ENCODE results near the gene TSPAN5. TPM values are rescaled to one million over a fixed set of nuclear protein-coding genes. Genes with fewer than 3 reads are reported as not detected.

The TSPAN5 gene
- total and polyA plus RNA-seq, 2 of the 4 experiments (the other 2 are of a cell fraction), result 64.8 to 79.6 TPM

DNA sequence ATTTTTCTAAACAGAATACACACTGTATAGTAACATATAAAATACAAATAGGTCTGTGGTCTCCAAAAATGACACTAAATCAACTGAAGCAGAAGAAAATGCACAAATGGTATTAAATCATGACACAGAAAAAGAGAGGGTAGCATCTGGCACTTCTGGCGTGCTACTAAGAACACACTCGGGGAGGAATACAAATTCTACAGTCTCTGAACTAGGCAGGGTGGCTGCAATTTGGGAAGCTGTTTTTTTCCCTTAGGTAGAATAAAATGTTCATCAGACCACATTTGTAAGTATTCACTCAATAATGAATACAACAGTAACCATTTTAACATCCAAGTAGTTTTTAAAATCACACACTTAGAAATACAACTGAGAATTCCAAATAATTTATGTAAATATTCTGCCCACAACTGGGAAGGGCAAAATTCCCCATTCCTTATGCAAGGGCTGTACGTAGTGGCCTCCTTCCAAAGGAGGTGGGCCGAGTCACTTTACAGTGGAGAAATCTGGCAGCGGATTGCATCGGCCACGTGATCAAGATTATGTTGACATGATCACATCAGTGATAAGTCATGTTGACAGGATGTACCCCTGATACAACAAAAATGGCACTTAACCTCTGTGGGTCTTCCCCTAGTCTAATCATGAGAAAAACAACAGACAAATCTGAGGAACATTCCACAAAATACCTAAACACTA, 101.1 kb downstream of the TSPAN5 start (continued):
- TF ChIP-seq MXI1 (IDR thresholded peaks at IDR 0.05; ENCODE audit: borderline replicate concordance, low read depth, low read length), result no peak

DNA sequence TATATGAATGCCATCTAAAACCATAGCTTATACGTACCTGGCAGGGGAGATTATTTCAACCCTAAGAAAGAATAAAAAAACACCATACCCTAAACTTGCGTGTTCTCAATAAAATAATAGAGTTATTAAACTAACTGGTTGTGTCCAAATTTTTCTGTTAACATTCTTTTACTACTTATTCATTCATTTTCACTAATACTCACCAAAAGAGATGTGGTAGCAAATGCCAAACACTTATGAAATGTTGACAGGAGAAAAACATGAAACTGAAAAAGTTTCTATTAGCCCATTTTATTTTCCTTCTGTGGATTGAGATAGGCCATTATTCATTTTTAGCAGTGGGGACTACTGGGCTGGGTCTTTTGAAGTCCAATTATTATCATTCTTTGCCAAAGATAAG, 102.0 kb downstream of the TSPAN5 start:
- intact Hi-C loops (cut with micrococcal nuclease), result no loop called here
- peaks cover 12% of the 10 kb centered on the region for H3K4me1 ChIP-seq (ENCODE audit: control insufficient read depth, insufficient read depth, low read length)
- H4K8ac ChIP-seq (ENCODE audit: low read depth in 2 of 2, low read length in 2 of 2), result no peak overlapping the region
- H3K27ac ChIP-seq (ENCODE audit: insufficient read depth, low read length), result no peak overlapping the region
- ATAC-seq (ENCODE audit: low read depth), result no peak
- POLR2A ChIA-PET (ENCODE audit: unreplicated experiment), result no interaction called here
- CTCF ChIA-PET, result no interaction called here
- H3K4me3 ChIP-seq (ENCODE audit: insufficient read depth, low read depth, low read length), result no peak overlapping the region
- H3K9me1 ChIP-seq (ENCODE audit: insufficient read depth, low read length), result peaks cover 10% of the 10 kb centered on the region
- no peak overlapping the region for H4K5ac ChIP-seq (ENCODE audit: low read depth, low read length)
- H2AFZ ChIP-seq (replicated peaks; ENCODE audit: low read length, poor library complexity), result no peak overlapping the region
- BruUV-seq (replicated peaks), result no TSS peak
- H2AK9ac ChIP-seq (replicated peaks; ENCODE audit: low read depth, low read length, poor library complexity), result no peak overlapping the region
- no peak overlapping the region for H3K18ac ChIP-seq (ENCODE audit: low read depth, low read length)
- no peak overlapping the region for H3K4ac ChIP-seq (ENCODE audit: low read depth, low read length)
- H2AK5ac ChIP-seq (ENCODE audit: low read depth, low read length), result no peak overlapping the region
- no peaks in the 10 kb centered on the region for H3K9me3 ChIP-seq (ENCODE audit: control insufficient read depth, insufficient read depth, low read length)
- H3K23ac ChIP-seq (ENCODE audit: low read depth, low read length), result no peak overlapping the region
- H3K56ac ChIP-seq (ENCODE audit: extremely low read depth, insufficient read depth, low read length), result no peak overlapping the region
- peaks cover 9% of the 10 kb centered on the region; the same call in 1 of the 2 replicates for H4K20me1 ChIP-seq (ENCODE audit: insufficient read depth, low read length)
- no peak overlapping the region for H4K91ac ChIP-seq (ENCODE audit: insufficient read depth, low read depth, low read length)
- H3K79me1 ChIP-seq (ENCODE audit: low read depth in 1 of 2, low read length in 2 of 2), result peaks cover 25 to 50% of the 10 kb centered on the region in 2 experiments
- TF ChIP-seq, protein P1, sequence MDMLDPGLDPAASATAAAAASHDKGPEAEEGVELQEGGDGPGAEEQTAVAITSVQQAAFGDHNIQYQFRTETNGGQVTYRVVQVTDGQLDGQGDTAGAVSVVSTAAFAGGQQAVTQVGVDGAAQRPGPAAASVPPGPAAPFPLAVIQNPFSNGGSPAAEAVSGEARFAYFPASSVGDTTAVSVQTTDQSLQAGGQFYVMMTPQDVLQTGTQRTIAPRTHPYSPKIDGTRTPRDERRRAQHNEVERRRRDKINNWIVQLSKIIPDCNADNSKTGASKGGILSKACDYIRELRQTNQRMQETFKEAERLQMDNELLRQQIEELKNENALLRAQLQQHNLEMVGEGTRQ (IDR thresholded peaks at IDR 0.05; ENCODE audit: low read depth, low read length), result no peak
- no peak for TF ChIP-seq CEBPB (IDR thresholded peaks at IDR 0.05; ENCODE audit: low read depth, low read length)
- no peak for TF ChIP-seq FOS (IDR thresholded peaks at IDR 0.05; ENCODE audit: low read depth, low read length)
- TF ChIP-seq RFX5 (IDR thresholded peaks at IDR 0.05; ENCODE audit: low read depth, low read length), result no peak
- TF ChIP-seq MAZ (IDR thresholded peaks at IDR 0.05; ENCODE audit: borderline replicate concordance, low read depth, low read length), result no peak
- no peak for TF ChIP-seq NFE2L2 (IDR thresholded peaks at IDR 0.05; ENCODE audit: low read depth, low read length)
- TF ChIP-seq MXI1 (IDR thresholded peaks at IDR 0.05; ENCODE audit: borderline replicate concordance, low read depth, low read length), result no peak
- no peak for TF ChIP-seq MAFK (IDR thresholded peaks at IDR 0.05; ENCODE audit: low read depth, low read length)
- TF ChIP-seq RAD21 (IDR thresholded peaks at IDR 0.05; ENCODE audit: low read length), result no peak
- no peak for TF ChIP-seq BHLHE40 (IDR thresholded peaks at IDR 0.05; ENCODE audit: low read depth, low read length)
- 0 out of 3 replicates have a peak overlapping the region, but pooled peaks have one; percentile 26 for H2BK15ac ChIP-seq (ENCODE audit: low read depth, low read length)
- H2BK20ac ChIP-seq (ENCODE audit: low read depth, low read length), result no peak overlapping the region
- no peak overlapping the region for H2BK120ac ChIP-seq (ENCODE audit: low read depth, low read length)
- no peaks in the 10 kb centered on the region for H3K27me3 ChIP-seq (ENCODE audit: control insufficient read depth, insufficient read depth, low read length)
- no CpG with 5 or more reads among the region's 2 CpGs for WGBS, 2 experiments (ENCODE audit: extremely low coverage in 2 of 2, insufficient read length in 1 of 2)
- H3K14ac ChIP-seq (replicated peaks; ENCODE audit: low read depth, low read length), result peak overlapping the region; percentile 2; the same call in 1 of the 2 replicates
- H3K4me2 ChIP-seq (ENCODE audit: low read depth, low read length), result no peak overlapping the region
- no peak overlapping the region for H3K9ac ChIP-seq (ENCODE audit: low read depth, low read length)
- peaks cover 2% of the 10 kb centered on the region; the same call in 1 of the 2 replicates for H3K36me3 ChIP-seq (ENCODE audit: control insufficient read depth, insufficient read depth, low read length)
- DNase-seq, result no peak
- in situ Hi-C loops (cut with MboI; ENCODE audit: low sequenced_read_pairs), result no loop called here
- no peak overlapping the region for H2BK5ac ChIP-seq (ENCODE audit: low read depth, low read length, poor library complexity, severe bottlenecking)
- dilution Hi-C loops (cut with HindIII; ENCODE audit: low sequenced_read_pairs, unreplicated experiment), result no loop called here

Data from IMR-90 (cell line).